ENCODE data around the gene FSTL4.

The FSTL4 gene

DNA sequence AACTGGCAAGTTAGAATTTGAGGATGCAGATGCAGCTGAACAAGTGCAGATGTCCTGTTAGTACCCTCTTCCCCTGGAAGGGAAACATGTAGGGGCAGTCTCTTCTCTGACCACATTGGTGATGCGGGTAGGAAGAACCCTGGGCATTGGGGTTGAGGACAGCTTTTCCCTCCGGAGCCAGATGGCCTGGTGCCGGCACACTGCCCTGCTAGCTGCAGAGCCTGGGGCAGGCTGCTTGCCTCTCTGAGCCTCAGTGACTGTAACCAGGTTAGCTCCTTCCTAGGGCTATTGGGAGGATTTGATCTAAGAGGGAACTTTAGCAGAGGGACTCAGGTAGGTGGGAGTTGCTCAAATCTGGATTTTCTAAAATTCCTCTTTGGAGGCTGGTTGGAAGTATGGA lies 412.1 kb downstream of the FSTL4 start:
- Histone ChIP-seq H3K79me2 (ENCODE audit: insufficient read depth, low read length) (no peaks in the 10 kb centered on the region), H3K27ac (ENCODE audit: low read depth, low read length, poor library complexity, severe bottlenecking) (no peak overlapping the region), H3K4me1 (ENCODE audit: insufficient read depth, low read length, severe bottlenecking) (peaks cover 4% of the 10 kb centered on the region), H3K9me3 (ENCODE audit: low read length) (no peaks in the 10 kb centered on the region), H4K20me1 (ENCODE audit: insufficient read depth, low read length) (no peaks in the 10 kb centered on the region), H3K9me2 (ENCODE audit: low read depth, low read length) (no peaks in the 10 kb centered on the region), H3K9ac (ENCODE audit: low read length) (no peak overlapping the region), H3K4me2 (ENCODE audit: low read length) (no peak overlapping the region), H2AFZ (ENCODE audit: low read length) (no peak overlapping the region), H3K27me3 (ENCODE audit: insufficient read depth, low read length) (no peaks in the 10 kb centered on the region; the same call in 1 of the 2 replicates), H3F3A (ENCODE audit: insufficient read depth, low read length) (no peaks in the 10 kb centered on the region), H3K36me3 (ENCODE audit: insufficient read depth, low read length) (no peaks in the 10 kb centered on the region), H3K4me3 (ENCODE audit: low read depth, low read length, poor library complexity, severe bottlenecking) (no peak overlapping the region)
- TF ChIP-seq CTCF (IDR thresholded peaks at IDR 0.05; ENCODE audit: low read length) (no peak), EZH2 (IDR thresholded peaks at IDR 0.05; ENCODE audit: borderline replicate concordance, low read length) (no peak)

DNA sequence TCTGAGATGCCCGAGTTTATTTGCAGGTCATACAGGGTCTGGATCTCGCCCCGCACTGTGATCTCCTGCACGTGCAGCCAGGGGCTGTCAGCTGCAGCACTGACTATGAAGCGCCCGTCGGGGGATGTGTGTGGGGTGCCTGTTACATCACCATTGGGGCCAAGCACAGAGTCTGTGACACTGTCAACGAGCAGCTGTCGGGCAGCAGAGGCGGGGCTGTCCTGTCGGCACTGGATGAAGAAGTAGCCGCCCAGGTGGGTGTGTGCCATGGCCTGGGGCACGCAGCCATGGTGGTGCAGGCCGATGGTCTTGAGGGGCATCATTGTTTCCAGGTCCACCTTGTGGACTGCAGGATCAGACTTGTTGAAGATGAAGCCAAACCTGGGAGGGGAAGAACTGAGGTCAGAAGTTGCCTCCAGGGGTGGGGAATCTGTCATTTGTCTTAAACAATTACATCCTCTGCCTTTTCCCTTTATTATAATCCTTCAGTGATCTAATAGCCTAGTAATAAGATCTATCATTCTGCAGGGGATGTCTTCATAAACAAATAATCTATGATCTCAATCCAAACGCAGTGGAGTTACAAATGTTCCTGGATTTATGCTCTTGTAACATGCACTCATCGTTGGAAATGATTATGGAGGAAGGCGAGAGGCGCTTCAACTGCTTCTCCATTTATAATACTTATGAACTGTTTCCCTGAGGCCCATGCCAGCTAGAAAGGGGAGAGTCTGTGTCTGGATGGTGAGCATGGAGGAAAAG lies 412.7 kb downstream of the FSTL4 start:
- Histone ChIP-seq H2AFZ (ENCODE audit: low read length) (no peak overlapping the region), H3K9me2 (ENCODE audit: low read depth, low read length) (no peaks in the 10 kb centered on the region), H3K27me3 (ENCODE audit: insufficient read depth, low read length) (no peaks in the 10 kb centered on the region; the same call in 1 of the 2 replicates), H3F3A (ENCODE audit: insufficient read depth, low read length) (no peaks in the 10 kb centered on the region), H3K4me1 (ENCODE audit: insufficient read depth, low read length, severe bottlenecking) (peaks cover 4% of the 10 kb centered on the region), H4K20me1 (ENCODE audit: insufficient read depth, low read length) (no peaks in the 10 kb centered on the region), H3K4me2 (ENCODE audit: low read length) (no peak overlapping the region), H3K9me3 (ENCODE audit: low read length) (no peaks in the 10 kb centered on the region), H3K4me3 (ENCODE audit: low read depth, low read length, poor library complexity, severe bottlenecking) (no peak overlapping the region), H3K36me3 (ENCODE audit: insufficient read depth, low read length) (no peaks in the 10 kb centered on the region), H3K9ac (ENCODE audit: low read length) (no peak overlapping the region), H3K79me2 (ENCODE audit: insufficient read depth, low read length) (no peaks in the 10 kb centered on the region), H3K27ac (ENCODE audit: low read depth, low read length, poor library complexity, severe bottlenecking) (no peak overlapping the region)
- no peak for TF ChIP-seq EZH2 (IDR thresholded peaks at IDR 0.05; ENCODE audit: borderline replicate concordance, low read length)

- H2AFZ ChIP-seq (ENCODE audit: low read length) = no peak overlapping the region
- no peaks in the 10 kb centered on the region for H4K20me1 ChIP-seq (ENCODE audit: insufficient read depth, low read length)
- H3K4me3 ChIP-seq (ENCODE audit: low read depth, low read length, poor library complexity, severe bottlenecking) = no peak overlapping the region
- no peaks in the 10 kb centered on the region for H3K9me3 ChIP-seq (ENCODE audit: low read length)
- no peaks in the 10 kb centered on the region for H3K9me2 ChIP-seq (ENCODE audit: low read depth, low read length)
- H3K27me3 ChIP-seq (ENCODE audit: insufficient read depth, low read length) = no peaks in the 10 kb centered on the region; the same call in 1 of the 2 replicates
- H3K4me2 ChIP-seq (ENCODE audit: low read length) = no peak overlapping the region
- no peak overlapping the region for H3K9ac ChIP-seq (ENCODE audit: low read length)
- H3K36me3 ChIP-seq (ENCODE audit: insufficient read depth, low read length) = no peaks in the 10 kb centered on the region
- no peak overlapping the region for H3K27ac ChIP-seq (ENCODE audit: low read depth, low read length, poor library complexity, severe bottlenecking)
- H3K79me2 ChIP-seq (ENCODE audit: insufficient read depth, low read length) = no peaks in the 10 kb centered on the region
- TF ChIP-seq EZH2 (IDR thresholded peaks at IDR 0.05; ENCODE audit: borderline replicate concordance, low read length) (no peak), CTCF (IDR thresholded peaks at IDR 0.05; ENCODE audit: low read length) (no peak)
- no peaks in the 10 kb centered on the region for H3F3A ChIP-seq (ENCODE audit: insufficient read depth, low read length)
- no peaks in the 10 kb centered on the region for H3K4me1 ChIP-seq (ENCODE audit: insufficient read depth, low read length, severe bottlenecking)
Measured at GRCh38 chr5:133198511-133198910, 413.8 kb downstream of the FSTL4 start.
